Activated naive CD8-positive, alpha-beta T cell (primary cell): Measurements from ENCODE around the gene POLR3H.

ENCODE experiments used
- H3K27ac Mint-ChIP-seq: one replicate; pipeline ENCODE4 v1.8.0; 2021; ENCODE audit warnings: mixed read lengths
- H3K27me3 Mint-ChIP-seq: one replicate; pipeline ENCODE4 v1.8.0; 2021; ENCODE audit warnings: mixed read lengths
- H3K36me3 Mint-ChIP-seq: one replicate; pipeline ENCODE4 v1.8.0; 2021; ENCODE audit warnings: mixed read lengths
- H3K4me1 Mint-ChIP-seq: one replicate; pipeline ENCODE4 v1.8.0; 2021; ENCODE audit warnings: low read depth, mixed read lengths
- H3K4me3 Mint-ChIP-seq: one replicate; pipeline ENCODE4 v1.8.0; 2021; ENCODE audit warnings: mild to moderate bottlenecking, mixed read lengths
- H3K9me3 Mint-ChIP-seq: one replicate; pipeline ENCODE4 v1.8.0; 2021; ENCODE audit warnings: low read depth, mixed read lengths

Gene POLR3H

GRCh38 chr22:41555325-41555982, 11.2 kb upstream of the POLR3H start:
- peaks cover 4% of the 10 kb centered on the region for H3K4me1 Mint-ChIP-seq
- no peaks in the 10 kb centered on the region for H3K9me3 Mint-ChIP-seq

GRCh38 chr22:41551877-41552582, 7.8 kb upstream of the POLR3H start:
- Mint-ChIP-seq H3K9me3 (no peaks in the 10 kb centered on the region), H3K4me3 (no peak overlapping the region), H3K36me3 (no peaks in the 10 kb centered on the region), H3K4me1 (peaks cover 4% of the 10 kb centered on the region), H3K27ac (no peak overlapping the region), H3K27me3 (peaks cover 4% of the 10 kb centered on the region)

More at GRCh38 chr22:41555325-41555982, 11.2 kb upstream of the POLR3H start:
- Mint-ChIP-seq H3K4me3 (no peak overlapping the region), H3K27me3 (peaks cover 4% of the 10 kb centered on the region), H3K27ac (no peak overlapping the region), H3K36me3 (no peaks in the 10 kb centered on the region)

DNA sequence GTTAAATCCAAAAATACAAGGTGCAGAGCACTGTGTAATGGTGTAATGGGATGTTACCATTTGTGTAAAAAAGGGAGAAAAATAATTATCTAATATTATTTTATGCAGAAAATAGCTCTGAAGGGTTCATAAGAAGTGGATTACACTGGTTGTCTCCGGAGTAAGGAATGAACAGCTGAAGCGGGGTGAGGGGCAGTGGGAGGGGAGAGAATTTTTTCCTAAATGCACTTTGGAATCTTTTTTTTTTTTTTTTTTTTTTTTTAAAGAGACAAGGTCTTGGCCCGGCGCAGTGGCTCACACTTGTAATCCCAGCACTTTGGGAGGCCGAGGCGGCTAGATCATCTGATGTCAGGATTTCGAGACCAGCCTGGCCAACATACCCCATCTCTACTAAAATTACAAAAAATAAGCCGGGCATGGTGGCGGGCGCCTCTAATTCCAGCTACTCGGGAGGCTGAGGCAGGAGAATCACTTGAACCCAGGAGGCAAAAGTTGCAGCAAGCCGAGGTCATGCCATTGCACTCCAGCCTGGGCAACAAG, 6.8 kb upstream of the POLR3H start:
- Mint-ChIP-seq H3K4me1 (no peaks in the 10 kb centered on the region), H3K4me3 (no peak overlapping the region), H3K27ac (no peak overlapping the region), H3K9me3 (no peaks in the 10 kb centered on the region), H3K27me3 (no peaks in the 10 kb centered on the region), H3K36me3 (no peaks in the 10 kb centered on the region)

DNA sequence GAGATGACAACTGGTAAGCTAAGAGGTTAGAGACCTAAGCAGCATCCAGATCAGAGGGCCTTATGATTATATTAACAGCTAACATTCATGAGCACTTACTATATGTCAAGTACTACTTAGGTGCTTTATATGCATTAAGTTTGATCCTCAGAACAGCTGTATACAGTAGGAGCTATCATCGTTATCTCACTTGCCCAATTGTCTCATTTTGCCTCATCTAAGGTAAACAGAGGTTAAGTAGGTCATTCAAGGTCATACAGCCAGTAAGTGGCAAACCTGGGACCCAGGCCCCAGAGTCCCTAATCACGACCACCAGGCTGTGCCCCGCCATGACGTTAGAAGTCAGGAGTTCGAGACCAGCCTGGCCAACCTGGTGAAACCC, 4.6 kb upstream of the POLR3H start:
- no peak overlapping the region for H3K27ac Mint-ChIP-seq
- no peaks in the 10 kb centered on the region for H3K27me3 Mint-ChIP-seq
- no peaks in the 10 kb centered on the region for H3K9me3 Mint-ChIP-seq
- no peak overlapping the region for H3K4me3 Mint-ChIP-seq
- peaks cover 11% of the 10 kb centered on the region for H3K4me1 Mint-ChIP-seq
- H3K36me3 Mint-ChIP-seq, result no peaks in the 10 kb centered on the region

GRCh38 chr22:41544671-41545476, 604 bp upstream of the POLR3H start:
- Mint-ChIP-seq H3K36me3 (peaks cover 5% of the 10 kb centered on the region), H3K9me3 (no peaks in the 10 kb centered on the region), H3K4me1 (peaks cover 36% of the 10 kb centered on the region), H3K27ac (peak overlapping the region; percentile 96), H3K4me3 (peak overlapping the region; percentile 97), H3K27me3 (no peaks in the 10 kb centered on the region)

DNA sequence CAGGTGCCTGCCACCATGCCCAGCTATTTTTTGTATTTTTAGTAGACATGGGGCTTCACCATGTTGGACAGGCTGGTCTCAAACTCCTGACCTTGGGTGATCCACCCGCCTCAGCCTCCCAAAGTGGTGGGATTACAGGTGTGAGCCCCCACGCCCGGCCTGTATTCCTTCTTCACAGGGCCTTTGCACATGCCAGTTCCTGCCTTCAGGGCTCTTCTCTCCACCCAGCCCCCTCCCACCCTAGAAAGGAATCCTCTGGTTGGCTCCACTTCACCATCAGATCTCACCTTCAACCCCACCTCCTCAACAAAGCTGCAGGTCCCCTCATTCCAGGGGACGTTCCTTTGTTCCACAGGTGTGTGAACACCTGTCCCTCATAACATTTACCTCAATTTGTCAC, 2.0 kb downstream of the POLR3H start:
- no peaks in the 10 kb centered on the region for H3K27me3 Mint-ChIP-seq
- H3K9me3 Mint-ChIP-seq, result no peaks in the 10 kb centered on the region
- peak overlapping the region; percentile 97 for H3K4me3 Mint-ChIP-seq
- H3K4me1 Mint-ChIP-seq, result peaks cover 36% of the 10 kb centered on the region
- peaks cover 5% of the 10 kb centered on the region for H3K36me3 Mint-ChIP-seq
- H3K27ac Mint-ChIP-seq, result peak overlapping the region; percentile 92

DNA sequence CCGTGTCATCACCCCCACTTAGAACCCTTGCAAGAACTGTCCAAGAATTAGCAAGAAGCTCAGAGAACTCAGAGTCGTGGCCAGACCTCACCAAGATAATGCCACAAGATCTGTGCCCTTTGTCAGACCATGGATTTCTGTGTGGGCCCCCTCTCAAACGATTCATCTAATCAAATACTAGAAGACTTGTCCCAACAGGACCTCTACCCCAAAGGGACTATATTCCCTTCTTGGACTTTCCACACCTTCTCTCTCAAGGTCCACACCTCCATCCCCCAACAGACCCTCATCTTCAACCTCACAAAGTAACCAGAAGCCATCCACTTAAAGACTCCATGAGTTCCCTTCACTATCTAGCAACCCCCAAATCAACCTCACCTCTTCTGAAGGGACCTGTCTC, 2.8 kb downstream of the POLR3H start:
- peaks cover 36% of the 10 kb centered on the region for H3K4me1 Mint-ChIP-seq
- H3K36me3 Mint-ChIP-seq, result peaks cover 5% of the 10 kb centered on the region
- H3K27ac Mint-ChIP-seq, result peak overlapping the region; percentile 67
- H3K9me3 Mint-ChIP-seq, result no peaks in the 10 kb centered on the region
- no peaks in the 10 kb centered on the region for H3K27me3 Mint-ChIP-seq
- H3K4me3 Mint-ChIP-seq, result peak overlapping the region; percentile 97

DNA sequence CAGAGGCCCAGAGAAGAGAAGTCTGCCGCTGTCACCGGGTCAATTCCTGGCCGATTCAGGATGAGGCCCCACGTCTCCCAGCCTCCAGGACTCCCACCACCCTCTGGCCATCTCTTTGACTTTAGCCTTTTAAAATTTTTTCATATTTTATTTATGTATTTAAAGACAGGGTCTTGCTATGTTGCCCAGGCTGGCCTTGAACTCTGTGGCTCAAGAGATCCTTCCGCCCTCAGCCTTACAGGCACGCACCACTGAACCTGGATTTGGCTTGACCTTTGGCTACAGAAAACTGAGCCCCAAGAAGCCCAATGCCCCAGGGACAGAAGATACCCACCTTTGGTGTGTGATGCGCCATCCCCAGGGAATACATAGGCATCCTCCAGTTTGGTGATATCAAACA, 3.9 kb downstream of the POLR3H start:
- Mint-ChIP-seq H3K36me3 (peaks cover 5% of the 10 kb centered on the region), H3K4me3 (peak overlapping the region; percentile 97), H3K27ac (no peak overlapping the region), H3K4me1 (peaks cover 36% of the 10 kb centered on the region), H3K9me3 (no peaks in the 10 kb centered on the region), H3K27me3 (no peaks in the 10 kb centered on the region)

DNA sequence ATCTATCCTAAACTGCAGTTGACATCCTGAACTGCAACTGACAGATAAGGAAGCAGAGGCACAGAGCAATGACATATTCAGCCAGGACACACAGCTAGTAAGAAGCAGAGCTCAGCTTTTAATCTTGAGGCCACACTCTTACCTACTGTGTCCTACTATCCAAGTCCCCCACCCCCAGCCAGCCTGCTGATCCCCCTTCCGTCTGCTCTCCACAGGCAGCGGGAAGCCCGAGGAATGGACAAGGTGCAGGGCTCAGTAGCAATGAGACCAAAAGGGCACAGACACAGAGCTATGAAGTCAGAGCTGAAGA, 4.3 kb downstream of the POLR3H start:
- Mint-ChIP-seq H3K9me3 (no peaks in the 10 kb centered on the region), H3K27me3 (no peaks in the 10 kb centered on the region), H3K36me3 (peaks cover 7% of the 10 kb centered on the region), H3K4me3 (no peak overlapping the region), H3K4me1 (peaks cover 32% of the 10 kb centered on the region), H3K27ac (no peak overlapping the region)

- no peaks in the 10 kb centered on the region for H3K27me3 Mint-ChIP-seq
- H3K36me3 Mint-ChIP-seq, result peaks cover 7% of the 10 kb centered on the region
- H3K27ac Mint-ChIP-seq, result peak overlapping the region; percentile 22
- H3K9me3 Mint-ChIP-seq, result no peaks in the 10 kb centered on the region
- no peak overlapping the region for H3K4me3 Mint-ChIP-seq
- peaks cover 26% of the 10 kb centered on the region for H3K4me1 Mint-ChIP-seq
These were observed 4.9 kb downstream of the POLR3H start for GRCh38 chr22:41539146-41540005.

GRCh38 chr22:41538583-41538982, 5.7 kb downstream of the POLR3H start:
- Mint-ChIP-seq H3K9me3 (no peaks in the 10 kb centered on the region), H3K27ac (no peak overlapping the region), H3K36me3 (peaks cover 7% of the 10 kb centered on the region), H3K4me3 (no peak overlapping the region), H3K4me1 (peaks cover 25% of the 10 kb centered on the region), H3K27me3 (no peaks in the 10 kb centered on the region)

DNA sequence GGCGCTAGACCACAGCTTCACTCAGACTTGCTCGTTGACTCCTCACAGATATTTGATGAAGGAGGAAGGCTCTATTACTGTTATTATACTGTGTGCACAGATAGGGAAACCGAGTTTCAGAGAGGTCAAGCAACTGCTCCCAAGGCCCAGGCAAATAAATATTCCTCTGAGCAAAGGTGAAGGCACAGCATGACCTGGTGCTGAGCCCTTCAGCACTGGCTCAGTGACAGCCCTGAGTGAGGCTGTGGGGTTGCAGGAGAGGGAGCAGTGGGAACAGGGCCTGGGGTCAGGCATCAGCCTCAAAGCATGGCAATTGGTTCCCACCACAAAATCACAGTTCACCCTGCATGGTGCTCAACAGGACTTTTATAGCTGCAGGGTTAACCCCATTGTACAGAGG, 7.1 kb downstream of the POLR3H start:
- Mint-ChIP-seq H3K36me3 (peaks cover 5% of the 10 kb centered on the region), H3K27ac (no peak overlapping the region), H3K27me3 (no peaks in the 10 kb centered on the region), H3K4me1 (peaks cover 15% of the 10 kb centered on the region), H3K4me3 (no peak overlapping the region), H3K9me3 (no peaks in the 10 kb centered on the region)

DNA sequence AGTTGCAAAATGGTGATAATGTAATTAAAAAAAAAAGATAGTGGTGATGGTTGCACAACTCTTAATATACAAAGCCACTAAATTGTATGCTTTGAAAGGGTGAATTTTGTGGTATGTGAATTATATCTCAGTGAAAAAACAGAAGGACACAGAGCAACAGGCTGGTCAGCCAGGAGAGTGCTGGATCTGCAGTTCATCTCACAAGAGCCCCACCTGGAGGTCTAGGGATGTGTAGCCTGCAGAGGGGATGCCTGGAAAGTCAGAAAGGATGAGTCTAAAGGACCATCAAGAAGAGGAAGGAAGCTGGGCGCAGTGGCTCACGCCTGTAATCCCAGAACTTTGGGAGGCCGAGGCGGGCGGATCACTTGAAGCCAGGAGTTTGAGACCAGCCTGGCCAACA, 9.0 kb downstream of the POLR3H start:
- H3K4me1 Mint-ChIP-seq, result no peaks in the 10 kb centered on the region
- H3K4me3 Mint-ChIP-seq, result no peak overlapping the region

GRCh38 chr22:41534219-41534618, 10.1 kb downstream of the POLR3H start:
- H3K9me3 Mint-ChIP-seq, result no peaks in the 10 kb centered on the region
- peaks cover 2% of the 10 kb centered on the region for H3K36me3 Mint-ChIP-seq
- peak overlapping the region; percentile 22 for H3K27ac Mint-ChIP-seq
- H3K4me3 Mint-ChIP-seq, result no peak overlapping the region
- no peaks in the 10 kb centered on the region for H3K27me3 Mint-ChIP-seq
- H3K4me1 Mint-ChIP-seq, result no peaks in the 10 kb centered on the region

More for the DNA sequence above, 9.0 kb downstream of the POLR3H start:
- no peaks in the 10 kb centered on the region for H3K9me3 Mint-ChIP-seq
- no peaks in the 10 kb centered on the region for H3K27me3 Mint-ChIP-seq
- H3K27ac Mint-ChIP-seq, result peak overlapping the region; percentile 17
- H3K36me3 Mint-ChIP-seq, result peaks cover 2% of the 10 kb centered on the region
